HG03457 (cell line): Measurements from ENCODE around the gene CFAP57.

Experiments
- ATAC-seq: cut with Tn5 transposase; IDR thresholded peaks from one replicate; pipeline ENCODE4 v1.9.1; 2021; ENCODE audit warnings: moderate number of reproducible peaks; ENCODE audit not compliant: unreplicated experiment

Gene CFAP57

DNA sequence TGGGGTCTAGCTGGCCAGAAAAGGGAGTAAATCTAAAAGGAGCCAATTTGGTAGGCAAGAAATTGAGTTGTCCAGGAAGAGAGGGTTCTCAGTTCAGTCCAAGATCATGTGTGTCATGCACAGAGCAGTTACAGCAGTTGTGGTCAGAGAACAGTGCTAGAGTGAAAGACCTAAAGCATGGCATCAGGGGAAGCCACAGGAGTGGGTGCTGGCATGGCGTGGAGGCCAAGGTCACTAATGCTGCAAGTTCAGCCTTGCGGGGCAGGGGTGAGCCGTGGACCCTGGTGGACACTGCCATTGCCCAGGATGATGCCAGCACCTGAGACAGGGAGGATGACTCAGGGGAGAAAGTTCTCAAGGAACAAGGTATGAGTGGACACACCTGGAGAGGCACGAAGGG lies 81.0 kb downstream of the CFAP57 start:
- ATAC-seq, result no peak

DNA sequence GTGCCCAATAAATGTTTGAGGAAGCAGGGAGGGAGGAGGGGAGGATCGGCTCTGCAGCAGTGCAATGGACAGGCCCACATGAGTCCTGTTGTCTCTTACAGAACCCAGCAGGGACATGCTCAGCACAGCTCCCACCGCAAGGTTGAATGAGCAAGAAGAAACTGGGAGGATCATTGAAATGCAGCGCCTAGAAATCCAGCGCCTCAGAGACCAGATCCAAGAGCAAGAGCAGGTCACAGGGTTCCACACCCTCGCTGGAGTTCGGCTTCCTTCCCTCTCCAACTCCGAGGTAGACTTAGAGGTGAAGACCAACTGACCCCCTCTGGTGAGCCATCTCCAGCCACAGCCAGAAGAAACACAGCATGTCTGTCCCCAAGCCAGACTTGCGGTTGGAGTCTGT lies 81.7 kb downstream of the CFAP57 start:
- no peak for ATAC-seq

DNA sequence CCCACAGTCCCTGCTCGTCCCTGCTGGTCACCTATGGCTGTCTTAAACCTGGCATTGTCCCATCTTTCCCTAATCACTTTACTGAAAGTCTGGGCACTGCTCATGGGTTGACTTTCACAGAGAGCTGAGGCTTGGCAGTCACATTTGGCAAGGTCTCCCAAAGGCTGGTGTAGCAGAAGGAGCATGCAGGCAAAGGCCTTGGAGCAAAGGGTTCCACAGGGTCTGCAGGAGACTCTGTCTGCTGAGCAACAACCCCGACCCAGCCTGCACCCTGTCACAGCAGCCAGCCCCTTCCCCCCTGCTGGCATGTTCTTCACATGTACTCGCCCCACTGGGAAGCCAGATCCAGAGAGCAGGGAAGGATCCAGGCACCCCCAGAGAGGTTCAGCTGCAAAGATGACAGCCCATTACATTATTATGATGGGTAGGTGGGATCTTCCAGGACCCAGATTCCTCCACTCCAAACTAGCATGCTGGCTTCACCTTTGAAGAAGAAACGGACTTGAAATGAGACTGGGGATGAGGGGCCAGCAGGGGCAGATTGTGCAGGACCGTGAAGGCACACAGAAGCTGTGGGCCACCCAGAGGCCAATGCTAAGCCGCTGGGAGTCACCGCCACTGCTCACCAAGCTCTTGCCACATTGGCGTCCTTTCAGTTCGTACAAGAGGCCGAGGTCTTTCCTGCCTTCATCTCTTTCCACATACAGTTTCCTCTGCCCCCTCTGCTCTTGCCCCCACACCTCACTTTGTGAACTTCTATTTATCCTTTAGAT lies 83.5 kb downstream of the CFAP57 start:
- ATAC-seq, result no peak

DNA sequence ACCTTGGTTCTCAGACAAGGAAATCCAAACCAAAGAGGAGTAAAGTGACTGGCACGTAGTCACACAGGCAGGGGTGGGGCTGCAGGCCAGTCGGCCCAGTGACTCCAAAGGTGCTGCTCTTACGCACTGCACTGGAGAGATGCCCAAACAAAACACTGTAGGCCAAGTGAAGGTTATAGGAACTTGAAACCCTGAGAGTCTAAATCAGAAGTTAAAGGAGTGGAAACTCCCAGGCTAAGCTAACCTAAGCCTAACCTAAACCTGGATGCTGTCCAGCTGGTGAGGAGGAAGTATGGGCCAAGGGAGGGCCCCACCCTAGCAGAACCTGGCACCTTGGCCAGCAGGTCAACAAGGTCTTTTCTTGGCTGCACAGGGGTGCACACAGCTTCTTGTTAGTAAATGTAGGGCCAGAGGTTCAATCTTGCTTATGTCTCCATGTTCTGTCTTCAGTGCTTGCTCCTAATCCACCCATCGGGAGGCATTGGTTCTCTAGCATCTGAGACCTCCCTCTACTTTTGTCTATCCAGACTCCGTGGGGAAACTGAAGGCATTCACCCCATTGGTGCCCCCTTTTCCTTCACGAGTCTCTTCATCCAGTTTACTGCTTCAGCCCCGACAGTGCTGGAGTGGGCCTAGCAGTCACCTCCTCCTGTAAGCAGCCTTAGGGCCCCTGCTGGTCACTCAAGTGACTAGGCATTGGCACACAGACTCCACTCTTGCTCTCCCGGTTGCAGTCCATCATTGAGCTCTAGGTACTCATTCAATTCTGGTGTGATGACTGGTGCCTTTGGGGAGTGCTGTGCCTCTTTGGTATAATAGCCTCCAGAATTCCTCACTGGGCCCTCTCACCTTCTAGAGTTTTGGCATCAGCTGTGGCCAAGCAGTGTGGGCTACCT lies 84.8 kb downstream of the CFAP57 start:
- no peak for ATAC-seq

DNA sequence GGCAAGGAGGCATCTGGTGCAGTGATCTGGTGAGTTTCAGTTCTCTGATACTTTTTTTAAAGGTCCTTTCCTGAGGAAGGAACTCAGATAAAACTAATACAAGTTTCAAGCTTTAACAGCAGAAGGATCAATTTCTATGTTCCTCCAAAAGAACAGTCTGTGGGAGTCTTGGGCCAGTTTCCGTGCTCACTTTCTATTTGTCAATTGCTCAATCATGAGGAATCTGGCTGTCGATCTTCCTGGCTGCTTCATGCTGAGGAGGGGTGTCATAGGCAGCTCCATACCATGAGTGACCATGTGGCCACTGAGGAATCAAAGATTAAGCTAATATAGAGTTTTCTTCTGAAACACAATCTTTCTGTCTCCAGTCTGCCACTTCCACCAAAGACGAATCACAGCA lies 86.2 kb downstream of the CFAP57 start:
- no peak for ATAC-seq

DNA sequence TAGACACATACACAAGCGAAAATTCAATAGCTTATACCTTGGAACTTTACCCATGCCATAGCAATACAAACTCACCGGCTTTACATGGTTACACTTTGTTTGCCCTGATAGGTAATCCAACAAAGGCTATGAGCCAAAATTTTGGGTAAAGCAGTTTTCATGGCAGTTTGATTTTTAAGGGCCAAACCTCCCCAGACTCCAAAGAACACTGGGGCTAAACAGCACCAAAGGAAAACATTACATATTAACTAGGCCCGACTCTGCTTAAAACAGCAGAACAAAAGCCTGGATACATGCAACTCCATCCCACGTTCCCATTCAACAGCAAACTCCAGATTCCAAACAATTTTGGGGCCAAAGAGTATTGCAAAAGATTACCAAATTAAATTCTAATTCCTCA lies 93.3 kb downstream of the CFAP57 start:
- ATAC-seq, result no peak

DNA sequence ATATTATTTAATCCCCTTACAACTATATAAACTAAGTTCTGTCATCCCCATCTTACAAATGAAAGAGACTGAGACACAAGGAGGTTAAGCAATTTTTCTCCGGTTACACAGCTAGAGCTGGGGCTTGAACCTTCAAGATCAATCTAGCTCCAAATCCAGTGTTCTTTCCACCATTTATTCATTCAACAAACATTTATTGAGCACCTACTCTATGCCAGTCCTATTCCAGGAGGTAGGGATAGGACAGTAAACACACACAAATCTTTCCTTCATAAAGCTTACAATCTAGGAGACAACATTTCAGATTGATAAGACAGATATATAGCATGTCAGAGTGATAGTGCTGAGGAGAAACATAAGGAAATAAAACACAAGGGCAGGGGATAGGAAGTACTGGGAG lies 94.8 kb downstream of the CFAP57 start:
- no peak for ATAC-seq

DNA sequence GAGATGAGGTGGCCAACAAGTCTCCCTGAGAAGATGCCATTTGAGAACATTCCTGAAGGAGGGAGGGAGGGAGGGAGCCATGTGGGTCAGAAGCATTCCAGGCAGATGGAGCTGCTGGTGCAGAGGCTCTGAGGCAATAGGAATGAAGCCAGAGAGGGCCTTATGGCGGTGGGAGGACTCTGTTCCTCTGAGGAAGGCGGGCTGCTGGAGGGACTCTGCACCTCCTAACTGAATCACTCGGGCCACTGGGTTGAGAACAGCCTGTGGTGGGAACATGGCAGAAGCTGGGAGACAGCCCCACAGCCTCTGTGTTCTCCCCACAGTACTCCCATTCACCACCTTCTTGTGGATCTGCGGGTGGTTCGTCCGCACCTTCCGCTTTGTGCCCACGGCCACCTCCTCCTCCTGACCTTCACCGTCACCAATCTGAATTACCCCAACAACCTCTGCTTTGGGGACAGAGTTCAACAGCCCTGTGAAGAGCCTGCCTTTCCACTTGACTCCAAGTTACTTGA lies 95.2 kb downstream of the CFAP57 start:
- ATAC-seq, result no peak

DNA sequence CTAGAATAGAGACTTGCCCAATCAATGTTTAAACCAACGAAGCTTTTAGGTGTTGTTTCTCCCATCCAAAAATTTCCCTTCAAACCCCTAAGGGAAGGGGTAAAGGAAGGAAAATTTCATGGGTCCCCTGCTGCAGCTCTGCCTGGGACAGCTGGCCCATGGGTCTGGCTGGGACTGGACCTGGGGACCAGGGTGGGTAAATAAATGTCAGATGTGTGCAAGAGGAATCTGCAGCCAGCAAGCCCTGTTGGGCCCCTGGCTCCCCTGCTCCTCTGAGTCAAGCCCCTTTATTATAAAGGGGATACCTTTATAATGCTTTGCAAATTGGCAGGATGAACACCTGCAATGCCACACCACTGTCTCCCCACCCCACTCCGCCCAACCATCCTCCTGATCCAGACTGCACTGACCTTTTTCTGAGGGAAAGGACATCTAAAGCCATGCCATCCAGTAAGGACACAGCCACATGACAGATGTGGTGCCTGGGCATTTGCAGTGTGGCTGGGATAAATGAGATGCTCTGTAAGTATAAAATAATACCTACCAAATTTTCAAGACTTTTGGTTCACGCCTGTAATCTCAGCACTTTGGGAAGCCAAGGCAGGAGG lies 95.8 kb downstream of the CFAP57 start:
- ATAC-seq, result no peak

DNA sequence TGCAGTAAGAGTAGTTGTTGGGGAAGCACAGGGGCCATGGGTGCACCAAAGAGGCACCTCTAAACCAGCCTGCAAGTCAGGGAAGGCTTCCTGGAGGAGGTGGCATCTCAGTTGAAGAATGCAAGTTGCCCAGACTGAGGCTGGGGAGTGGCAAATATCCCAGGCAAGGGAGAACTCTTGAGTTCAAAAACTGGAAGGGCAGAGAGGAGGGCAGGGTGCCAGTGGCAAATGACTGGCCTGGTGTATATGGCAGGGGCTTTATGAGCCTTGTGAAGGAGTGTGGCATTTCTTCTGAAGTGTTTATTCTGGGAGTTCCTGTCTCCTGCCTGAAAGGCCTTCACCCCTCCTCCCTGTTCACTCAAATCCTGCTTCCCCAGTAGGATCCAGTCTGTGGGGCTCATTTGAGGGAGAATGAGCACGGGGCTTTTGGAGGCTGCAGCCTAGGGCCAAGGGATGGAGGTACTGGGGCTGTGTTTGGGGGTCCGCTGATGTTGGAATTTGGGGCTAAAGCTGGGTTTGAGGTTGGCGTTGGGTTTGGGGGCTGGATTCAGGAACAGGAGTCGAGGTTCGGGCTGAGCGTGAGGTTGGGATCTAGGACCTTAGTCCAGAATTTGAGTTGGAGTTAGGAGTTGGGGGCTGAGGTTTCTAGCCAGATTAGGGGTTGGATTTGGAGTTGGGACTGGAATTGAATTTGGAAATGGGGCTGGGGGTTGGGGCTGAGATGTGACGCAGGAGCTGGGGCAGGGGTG lies 97.7 kb downstream of the CFAP57 start, which contains the start of gene TMEM125:
Gene TMEM125, plus strand, starts transcription at position 357 of the 749 bp plus-strand sequence. CDS start 2,740 bp downstream, outside the sequence.
- no peak for ATAC-seq

DNA sequence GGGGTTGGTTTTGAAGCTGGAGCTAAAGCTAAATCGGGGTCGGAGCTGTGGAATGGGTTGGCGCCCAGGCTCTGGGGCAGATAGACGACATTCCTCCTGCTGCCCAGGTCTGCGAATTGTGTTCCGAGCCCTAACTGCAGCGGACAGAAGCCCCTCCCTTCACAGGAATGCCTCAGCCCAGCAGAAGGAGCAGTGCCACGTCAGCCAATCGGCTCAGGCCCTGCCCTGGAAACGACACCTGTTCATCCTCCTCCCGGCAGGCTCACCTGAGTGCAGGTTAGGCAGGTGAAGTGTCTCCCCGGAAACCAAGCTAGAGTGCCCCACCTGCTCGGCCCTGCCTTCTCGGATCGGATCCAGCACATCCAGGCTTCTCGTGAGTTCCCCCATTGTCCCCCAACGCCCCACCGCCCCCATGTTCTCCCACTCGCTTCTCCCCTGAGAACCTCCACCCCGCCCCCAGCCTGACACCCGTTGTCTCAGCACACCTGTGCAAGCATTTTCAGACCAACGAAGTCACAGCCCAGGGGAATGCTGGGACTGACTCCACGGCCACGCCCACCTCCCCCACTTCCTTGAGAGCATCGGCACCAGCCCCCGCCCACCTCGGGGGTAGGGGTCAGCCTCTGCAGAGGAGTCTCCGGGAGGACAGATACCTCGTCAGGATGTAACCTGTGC lies 98.4 kb downstream of the CFAP57 start:
- no peak for ATAC-seq

DNA sequence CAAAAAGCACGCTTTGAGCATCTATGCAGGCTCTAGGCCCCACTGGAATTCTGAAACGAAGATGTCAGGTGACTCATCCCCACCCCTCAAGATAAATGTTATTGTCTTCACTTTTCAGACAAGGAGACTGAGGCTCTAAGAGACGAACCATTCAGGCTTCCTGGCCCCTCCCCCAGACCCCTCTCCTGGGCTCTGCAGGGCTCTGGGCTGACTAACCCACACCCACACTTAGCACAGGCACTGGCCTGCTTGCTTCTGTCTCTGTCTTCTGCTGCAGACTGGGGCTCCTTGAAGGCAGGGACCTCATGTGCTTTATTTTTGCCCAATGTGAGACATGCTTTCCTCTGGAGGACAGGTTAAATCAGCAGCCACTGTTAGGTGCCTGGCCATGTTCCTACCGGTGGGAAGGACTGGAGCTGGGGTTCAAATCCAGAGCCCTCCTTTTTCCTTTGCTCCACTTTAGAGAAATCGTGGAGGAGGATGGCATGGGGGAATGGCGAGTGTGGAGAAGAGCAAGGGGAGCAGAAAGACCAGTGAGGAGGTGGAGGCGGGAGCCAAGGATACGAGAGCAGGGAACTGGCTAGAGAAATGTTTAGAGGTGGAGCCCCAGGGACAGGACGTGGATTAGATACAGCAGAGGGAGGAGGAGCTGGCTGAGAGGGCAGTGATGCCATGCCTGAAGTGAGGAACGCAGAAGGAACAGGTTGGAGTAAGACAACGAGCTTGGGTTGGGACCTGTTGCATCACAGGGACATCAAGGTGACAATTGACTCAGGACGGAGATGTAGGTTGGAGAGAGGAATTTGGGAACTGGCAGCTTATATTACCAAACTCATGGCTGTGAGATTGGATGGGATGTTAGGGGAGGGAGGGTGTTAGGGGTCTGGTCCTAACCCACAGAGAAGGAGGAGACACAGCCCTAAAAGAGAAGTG lies 99.3 kb downstream of the CFAP57 start:
- ATAC-seq, result no peak

DNA sequence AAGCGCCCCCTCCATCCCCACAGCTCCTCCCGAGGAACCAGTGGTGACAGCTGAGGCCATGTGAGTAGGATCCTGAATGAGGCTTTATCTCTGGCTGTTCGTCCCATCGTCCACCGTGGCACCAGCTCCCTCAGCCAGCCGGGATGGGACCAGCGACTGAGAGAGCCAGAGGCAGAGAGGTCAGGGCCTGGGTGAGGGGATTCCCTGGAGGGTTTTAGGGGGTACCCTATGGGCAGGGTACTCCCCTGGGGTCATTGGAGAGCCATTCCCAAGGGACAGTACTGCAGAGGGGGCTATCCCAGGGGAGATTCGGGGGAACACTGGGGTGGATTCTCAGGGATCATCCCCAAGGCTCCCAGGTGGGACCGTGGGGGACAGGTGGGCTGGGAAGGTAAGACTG lies 100.0 kb downstream of the CFAP57 start:
- no peak for ATAC-seq

DNA sequence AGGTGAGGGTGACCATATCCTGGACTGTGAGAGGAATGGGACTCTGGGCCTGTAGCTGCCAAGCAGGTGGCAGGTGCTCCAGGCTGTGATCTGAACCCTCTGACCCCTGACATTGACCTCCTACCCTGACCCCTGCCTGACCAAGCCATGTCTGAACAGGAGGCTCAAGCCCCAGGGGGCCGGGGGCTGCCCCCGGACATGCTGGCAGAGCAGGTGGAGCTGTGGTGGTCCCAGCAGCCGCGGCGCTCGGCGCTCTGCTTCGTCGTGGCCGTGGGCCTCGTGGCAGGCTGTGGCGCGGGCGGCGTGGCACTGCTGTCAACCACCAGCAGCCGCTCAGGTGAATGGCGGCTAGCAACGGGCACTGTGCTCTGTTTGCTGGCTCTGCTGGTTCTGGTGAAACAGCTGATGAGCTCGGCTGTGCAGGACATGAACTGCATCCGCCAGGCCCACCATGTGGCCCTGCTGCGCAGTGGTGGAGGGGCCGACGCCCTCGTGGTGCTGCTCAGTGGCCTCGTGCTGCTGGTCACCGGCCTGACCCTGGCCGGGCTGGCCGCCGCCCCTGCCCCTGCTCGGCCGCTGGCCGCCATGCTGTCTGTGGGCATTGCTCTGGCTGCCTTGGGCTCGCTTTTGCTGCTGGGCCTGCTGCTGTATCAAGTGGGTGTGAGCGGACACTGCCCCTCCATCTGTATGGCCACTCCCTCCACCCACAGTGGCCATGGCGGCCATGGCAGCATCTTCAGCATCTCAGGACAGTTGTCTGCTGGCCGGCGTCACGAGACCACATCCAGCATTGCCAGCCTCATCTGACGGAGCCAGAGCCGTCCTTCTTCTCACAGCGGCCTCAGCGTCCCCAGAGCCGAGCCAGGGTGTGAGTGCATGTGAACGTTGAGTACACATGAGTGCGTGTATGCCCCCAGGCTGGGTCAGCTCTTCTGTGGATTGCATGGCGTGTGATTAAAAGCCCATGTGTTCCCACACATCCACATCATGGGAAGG lies 100.7 kb downstream of the CFAP57 start:
- ATAC-seq, result no peak

DNA sequence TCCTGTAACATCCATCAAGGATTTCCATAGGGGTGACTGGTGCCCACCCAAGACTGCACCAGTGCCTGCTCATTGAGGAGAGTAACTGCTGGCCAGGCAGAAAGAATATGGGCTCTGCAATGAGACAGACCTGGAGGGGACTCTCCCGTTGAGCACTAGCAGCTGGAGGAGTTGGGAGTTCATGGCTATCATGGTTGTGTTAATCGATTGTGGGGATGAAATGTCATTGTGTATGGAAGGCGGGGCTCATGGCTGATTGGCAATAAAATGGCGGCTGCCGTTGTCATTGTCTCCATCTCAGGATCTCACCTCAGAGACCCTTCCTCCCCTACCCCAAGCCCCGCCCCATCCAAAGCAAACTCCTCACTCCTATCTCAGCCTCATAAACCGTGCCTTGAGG lies 101.6 kb downstream of the CFAP57 start:
- no peak for ATAC-seq

DNA sequence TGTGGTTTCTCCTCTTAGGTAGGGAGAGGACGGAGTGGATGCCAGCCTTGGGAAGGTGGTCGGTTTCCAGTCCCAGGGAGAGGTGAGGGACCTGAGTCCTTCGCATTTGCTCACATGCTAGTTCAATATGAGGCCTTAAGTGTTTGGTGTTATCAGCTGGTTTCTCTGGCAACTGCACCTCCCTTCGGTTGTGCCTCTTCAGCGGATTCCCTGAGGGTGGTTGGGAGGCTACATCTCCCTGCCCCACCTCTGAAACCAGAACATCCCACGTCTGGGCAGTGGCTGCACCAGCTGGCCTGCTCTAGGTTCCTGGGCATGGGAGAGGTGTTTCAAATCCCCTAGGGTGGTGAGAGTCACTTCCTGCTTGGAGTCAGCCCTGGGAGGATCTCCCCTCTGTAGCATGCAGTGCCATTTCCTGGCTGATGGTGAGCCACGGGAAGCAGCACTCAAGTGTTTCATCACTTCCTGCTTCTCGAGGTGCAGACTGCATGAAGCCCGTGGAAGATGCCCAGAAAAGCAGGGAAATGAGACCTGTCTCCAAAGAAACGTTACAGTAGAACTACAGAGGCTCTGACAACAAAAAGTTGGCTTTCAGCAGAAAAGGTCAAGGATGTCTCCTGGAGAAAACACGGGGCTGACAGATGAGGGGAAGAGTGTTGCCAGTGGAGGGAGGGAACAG lies 102.1 kb downstream of the CFAP57 start:
- ATAC-seq, result no peak

DNA sequence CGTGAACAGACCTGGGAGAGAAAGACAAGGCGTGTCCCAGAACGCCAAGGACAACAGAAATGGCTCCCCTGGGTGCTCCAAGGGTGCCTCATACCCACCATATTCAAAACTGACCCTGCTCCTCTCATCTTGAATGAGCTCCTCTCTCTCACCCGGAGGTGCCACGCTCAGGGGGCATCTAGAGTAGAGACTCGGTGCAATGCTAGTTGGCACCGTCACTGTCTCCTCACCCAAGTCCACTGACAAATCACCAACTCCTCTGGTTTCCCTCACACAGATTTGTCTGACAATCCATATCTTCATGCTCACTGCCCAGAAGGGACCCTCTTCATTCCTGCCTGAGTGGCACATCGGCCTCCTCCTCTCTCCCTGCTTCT lies 102.7 kb downstream of the CFAP57 start:
- no peak for ATAC-seq
